Stimulated activated CD8-positive, alpha-beta memory T cell treated with anti-CD3 and anti-CD28 coated beads, Interleukin-2, amount 100 ng/mL, for 1 hour (primary cell): ENCODE data around the gene MPHOSPH9.
"Not testable (repeated sequence)": the region's sequence is repeated elsewhere in the genome, so short reads cannot be mapped to it uniquely, and the experiment has no call there.

Experiments
- DNase-seq, 2 donors: peaks; one replicate each; pipeline ENCODE4 v3.0.0-alpha.2; 2020; ENCODE audit warnings: low read depth in 2 of 2

The MPHOSPH9 gene

GRCh38 chr12:123260081-123260480 lies 27.1 kb upstream of the MPHOSPH9 start:
- DNase-seq = no peak

GRCh38 chr12:123258593-123258992 lies 25.7 kb upstream of the MPHOSPH9 start:
- no peak for DNase-seq

GRCh38 chr12:123254853-123255446 lies 22.0 kb upstream of the MPHOSPH9 start:
- DNase-seq = no peak

- DNase-seq = no peak
Observed at GRCh38 chr12:123253641-123254459, 20.9 kb upstream of the MPHOSPH9 start.

GRCh38 chr12:123252365-123252764 lies 19.4 kb upstream of the MPHOSPH9 start:
- DNase-seq = not testable (repeated sequence)

GRCh38 chr12:123251403-123252076 lies 18.6 kb upstream of the MPHOSPH9 start:
- DNase-seq = no peak

GRCh38 chr12:123250471-123251383 lies 17.8 kb upstream of the MPHOSPH9 start:
- no peak for DNase-seq

GRCh38 chr12:123248996-123249741 lies 16.2 kb upstream of the MPHOSPH9 start:
- DNase-seq = not testable (repeated sequence)

- DNase-seq = not testable (repeated sequence)
Observed at GRCh38 chr12:123248129-123248528, 15.2 kb upstream of the MPHOSPH9 start.

GRCh38 chr12:123245678-123246077 lies 12.7 kb upstream of the MPHOSPH9 start:
- DNase-seq = no peak

GRCh38 chr12:123243671-123244262 lies 10.8 kb upstream of the MPHOSPH9 start:
- no peak for DNase-seq

- no peak for DNase-seq
Observed at GRCh38 chr12:123242116-123242904, 9.4 kb upstream of the MPHOSPH9 start.

GRCh38 chr12:123238961-123239360 lies 6.0 kb upstream of the MPHOSPH9 start:
- DNase-seq = no peak

- no peak for DNase-seq
Observed at GRCh38 chr12:123238330-123238682, 5.4 kb upstream of the MPHOSPH9 start.

GRCh38 chr12:123237646-123238329 lies 4.8 kb upstream of the MPHOSPH9 start:
- peak; percentile 53 to 63 for DNase-seq

- no peak for DNase-seq
Observed at GRCh38 chr12:123233505-123234308, 766 bp upstream of the MPHOSPH9 start.

GRCh38 chr12:123232472-123232806 lies 502 bp downstream of the MPHOSPH9 start:
- DNase-seq = no peak

GRCh38 chr12:123231931-123232330 lies 1.0 kb downstream of the MPHOSPH9 start:
- no peak for DNase-seq

- no peak for DNase-seq
Observed at GRCh38 chr12:123229051-123229450, 3.9 kb downstream of the MPHOSPH9 start.
